ENCODE data around the gene KIAA0513.

The KIAA0513 gene

GRCh38 chr16:85126705-85127378 lies 99.2 kb downstream of the KIAA0513 start:
- Histone ChIP-seq H3K9ac (ENCODE audit: low read length in 2 of 2) (no peak overlapping the region), H3K4me1 (ENCODE audit: control insufficient read depth, insufficient read depth, low read length) (peaks cover 48% of the 10 kb centered on the region), H3K27me3 (ENCODE audit: control insufficient read depth in 1 of 2, insufficient read depth in 2 of 2, low read length in 2 of 2) (no peaks in the 10 kb centered on the region), H3K27ac (ENCODE audit: low read length) (no peak overlapping the region), H3K4me3 (ENCODE audit: low read length in 2 of 2) (no peak overlapping the region), H3K36me3 (ENCODE audit: control insufficient read depth in 2 of 2, insufficient read depth in 2 of 2, low read length in 2 of 2) (no peaks in the 10 kb centered on the region), H3K9me3 (ENCODE audit: control insufficient read depth in 2 of 2, low read length in 2 of 2) (no peaks in the 10 kb centered on the region)

GRCh38 chr16:85127379-85127723 lies 99.8 kb downstream of the KIAA0513 start:
- Histone ChIP-seq H3K9me3 (ENCODE audit: control insufficient read depth in 2 of 2, low read length in 2 of 2) (no peaks in the 10 kb centered on the region), H3K27me3 (ENCODE audit: control insufficient read depth in 1 of 2, insufficient read depth in 2 of 2, low read length in 2 of 2) (no peaks in the 10 kb centered on the region), H3K27ac (ENCODE audit: low read length) (no peak overlapping the region), H3K9ac (ENCODE audit: low read length in 2 of 2) (no peak overlapping the region), H3K36me3 (ENCODE audit: control insufficient read depth in 2 of 2, insufficient read depth in 2 of 2, low read length in 2 of 2) (no peaks in the 10 kb centered on the region), H3K4me1 (ENCODE audit: control insufficient read depth, insufficient read depth, low read length) (peaks cover 48% of the 10 kb centered on the region), H3K4me3 (ENCODE audit: low read length in 2 of 2) (no peak overlapping the region)

- no peak overlapping the region for H3K27ac ChIP-seq (ENCODE audit: low read length)
- H3K27me3 ChIP-seq (ENCODE audit: control insufficient read depth in 1 of 2, insufficient read depth in 2 of 2, low read length in 2 of 2), result no peaks in the 10 kb centered on the region
- no peak overlapping the region for H3K4me3 ChIP-seq (ENCODE audit: low read length in 2 of 2)
- H3K9ac ChIP-seq (ENCODE audit: low read length in 2 of 2), result no peak overlapping the region
- peaks cover 48% of the 10 kb centered on the region for H3K4me1 ChIP-seq (ENCODE audit: control insufficient read depth, insufficient read depth, low read length)
- no peaks in the 10 kb centered on the region for H3K9me3 ChIP-seq (ENCODE audit: control insufficient read depth in 2 of 2, low read length in 2 of 2)
- no peaks in the 10 kb centered on the region for H3K36me3 ChIP-seq (ENCODE audit: control insufficient read depth in 2 of 2, insufficient read depth in 2 of 2, low read length in 2 of 2)
These were observed 100.7 kb downstream of the KIAA0513 start for GRCh38 chr16:85128079-85128837.

GRCh38 chr16:85129876-85130704 lies 102.5 kb downstream of the KIAA0513 start:
- Histone ChIP-seq H3K4me3 (ENCODE audit: low read length in 2 of 2) (peak overlapping the region in 1 of 2 donors; percentile 35), H3K27me3 (ENCODE audit: control insufficient read depth in 1 of 2, insufficient read depth in 2 of 2, low read length in 2 of 2) (no peaks in the 10 kb centered on the region), H3K36me3 (ENCODE audit: control insufficient read depth in 2 of 2, insufficient read depth in 2 of 2, low read length in 2 of 2) (no peaks in the 10 kb centered on the region), H3K9me3 (ENCODE audit: control insufficient read depth in 2 of 2, low read length in 2 of 2) (no peaks in the 10 kb centered on the region), H3K27ac (ENCODE audit: low read length) (peak overlapping the region; percentile 58), H3K9ac (ENCODE audit: low read length in 2 of 2) (peak overlapping the region; percentile 17 to 51), H3K4me1 (ENCODE audit: control insufficient read depth, insufficient read depth, low read length) (peaks cover 40% of the 10 kb centered on the region)

GRCh38 chr16:85130705-85131028 lies 103.1 kb downstream of the KIAA0513 start:
- Histone ChIP-seq H3K4me3 (ENCODE audit: low read length in 2 of 2) (peak overlapping the region in 1 of 2 donors; percentile 35), H3K4me1 (ENCODE audit: control insufficient read depth, insufficient read depth, low read length) (peaks cover 40% of the 10 kb centered on the region), H3K27me3 (ENCODE audit: control insufficient read depth in 1 of 2, insufficient read depth in 2 of 2, low read length in 2 of 2) (no peaks in the 10 kb centered on the region), H3K27ac (ENCODE audit: low read length) (peak overlapping the region; percentile 58), H3K9ac (ENCODE audit: low read length in 2 of 2) (peak overlapping the region; percentile 17 to 36), H3K9me3 (ENCODE audit: control insufficient read depth in 2 of 2, low read length in 2 of 2) (no peaks in the 10 kb centered on the region), H3K36me3 (ENCODE audit: control insufficient read depth in 2 of 2, insufficient read depth in 2 of 2, low read length in 2 of 2) (no peaks in the 10 kb centered on the region)

GRCh38 chr16:85132456-85133289 lies 105.1 kb downstream of the KIAA0513 start:
- H3K27me3 ChIP-seq (ENCODE audit: control insufficient read depth in 1 of 2, insufficient read depth in 2 of 2, low read length in 2 of 2), result no peaks in the 10 kb centered on the region
- peaks cover 41% of the 10 kb centered on the region for H3K4me1 ChIP-seq (ENCODE audit: control insufficient read depth, insufficient read depth, low read length)
- no peak overlapping the region for H3K9ac ChIP-seq (ENCODE audit: low read length in 2 of 2)

GRCh38 chr16:85133290-85133599 lies 105.7 kb downstream of the KIAA0513 start:
- no peak overlapping the region for H3K9ac ChIP-seq (ENCODE audit: low read length in 2 of 2)
- peaks cover 42% of the 10 kb centered on the region for H3K4me1 ChIP-seq (ENCODE audit: control insufficient read depth, insufficient read depth, low read length)

More at GRCh38 chr16:85132456-85133289, 105.1 kb downstream of the KIAA0513 start:
- no peaks in the 10 kb centered on the region for H3K9me3 ChIP-seq (ENCODE audit: control insufficient read depth in 2 of 2, low read length in 2 of 2)
- H3K36me3 ChIP-seq (ENCODE audit: control insufficient read depth in 2 of 2, insufficient read depth in 2 of 2, low read length in 2 of 2), result no peaks in the 10 kb centered on the region
- no peak overlapping the region for H3K4me3 ChIP-seq (ENCODE audit: low read length in 2 of 2)
- no peak overlapping the region for H3K27ac ChIP-seq (ENCODE audit: low read length)

GRCh38 chr16:85134076-85134788 lies 106.6 kb downstream of the KIAA0513 start:
- Histone ChIP-seq H3K4me3 (ENCODE audit: low read length in 2 of 2) (no peak overlapping the region), H3K4me1 (ENCODE audit: control insufficient read depth, insufficient read depth, low read length) (peaks cover 43% of the 10 kb centered on the region), H3K27me3 (ENCODE audit: control insufficient read depth in 1 of 2, insufficient read depth in 2 of 2, low read length in 2 of 2) (no peaks in the 10 kb centered on the region), H3K27ac (ENCODE audit: low read length) (no peak overlapping the region), H3K36me3 (ENCODE audit: control insufficient read depth in 2 of 2, insufficient read depth in 2 of 2, low read length in 2 of 2) (no peaks in the 10 kb centered on the region), H3K9ac (ENCODE audit: low read length in 2 of 2) (no peak overlapping the region), H3K9me3 (ENCODE audit: control insufficient read depth in 2 of 2, low read length in 2 of 2) (no peaks in the 10 kb centered on the region)

More at GRCh38 chr16:85133290-85133599, 105.7 kb downstream of the KIAA0513 start:
- no peak overlapping the region for H3K27ac ChIP-seq (ENCODE audit: low read length)
- H3K36me3 ChIP-seq (ENCODE audit: control insufficient read depth in 2 of 2, insufficient read depth in 2 of 2, low read length in 2 of 2), result no peaks in the 10 kb centered on the region
- H3K27me3 ChIP-seq (ENCODE audit: control insufficient read depth in 1 of 2, insufficient read depth in 2 of 2, low read length in 2 of 2), result no peaks in the 10 kb centered on the region
- no peak overlapping the region for H3K4me3 ChIP-seq (ENCODE audit: low read length in 2 of 2)
- no peaks in the 10 kb centered on the region for H3K9me3 ChIP-seq (ENCODE audit: control insufficient read depth in 2 of 2, low read length in 2 of 2)

- Histone ChIP-seq H3K27ac (ENCODE audit: low read length) (no peak overlapping the region), H3K36me3 (ENCODE audit: control insufficient read depth in 2 of 2, insufficient read depth in 2 of 2, low read length in 2 of 2) (no peaks in the 10 kb centered on the region), H3K27me3 (ENCODE audit: control insufficient read depth in 1 of 2, insufficient read depth in 2 of 2, low read length in 2 of 2) (no peaks in the 10 kb centered on the region), H3K4me1 (ENCODE audit: control insufficient read depth, insufficient read depth, low read length) (peaks cover 41% of the 10 kb centered on the region), H3K9me3 (ENCODE audit: control insufficient read depth in 2 of 2, low read length in 2 of 2) (no peaks in the 10 kb centered on the region), H3K9ac (ENCODE audit: low read length in 2 of 2) (no peak overlapping the region), H3K4me3 (ENCODE audit: low read length in 2 of 2) (no peak overlapping the region)
These were observed 107.2 kb downstream of the KIAA0513 start for GRCh38 chr16:85134789-85135142.

- Histone ChIP-seq H3K4me3 (ENCODE audit: low read length in 2 of 2) (peak overlapping the region in 1 of 2 donors; percentile 64), H3K9ac (ENCODE audit: low read length in 2 of 2) (no peak overlapping the region), H3K27me3 (ENCODE audit: control insufficient read depth in 1 of 2, insufficient read depth in 2 of 2, low read length in 2 of 2) (no peaks in the 10 kb centered on the region), H3K27ac (ENCODE audit: low read length) (peak overlapping the region; percentile 62), H3K36me3 (ENCODE audit: control insufficient read depth in 2 of 2, insufficient read depth in 2 of 2, low read length in 2 of 2) (no peaks in the 10 kb centered on the region), H3K9me3 (ENCODE audit: control insufficient read depth in 2 of 2, low read length in 2 of 2) (no peaks in the 10 kb centered on the region), H3K4me1 (ENCODE audit: control insufficient read depth, insufficient read depth, low read length) (peaks cover 26% of the 10 kb centered on the region)
These were observed 108.7 kb downstream of the KIAA0513 start for GRCh38 chr16:85136213-85136701.
